CD4-positive, alpha-beta T cell treated with Interleukin-10 for 1 hour (primary cell): ENCODE measurements around the gene DEFB131B.
"Not testable (repeated sequence)": the region's sequence is repeated elsewhere in the genome, so short reads cannot be mapped to it uniquely, and the experiment has no call there.

Experiments
- DNase-seq: peaks from one replicate; pipeline ENCODE4 v3.0.0-alpha.2; 2020

The DEFB131B gene

GRCh38 chr11:71911986-71912340, 33.7 kb downstream of the DEFB131B start:
- not testable (repeated sequence) for DNase-seq

- no peak for DNase-seq
These were observed 35.7 kb downstream of the DEFB131B start for GRCh38 chr11:71913756-71914526.

- no peak for DNase-seq
These were observed 36.5 kb downstream of the DEFB131B start for GRCh38 chr11:71914617-71915189.

- DNase-seq, result no peak
These were observed 39.4 kb downstream of the DEFB131B start for GRCh38 chr11:71917646-71918140.

- peak; percentile 66 for DNase-seq
These were observed 49.8 kb downstream of the DEFB131B start, which contains the start of gene XNDC1N for GRCh38 chr11:71927820-71928736. XNDC1N (minus strand) TSS chr11:71928594; CDS start chr11:71923353, 5,241 bp downstream.

- peak; percentile 97 for DNase-seq
These were observed 50.6 kb downstream of the DEFB131B start, which contains the start of gene RNF121 for GRCh38 chr11:71928737-71929443. RNF121 (plus strand) TSS chr11:71929046; CDS start chr11:71929062, 16 bp downstream.

- no peak for DNase-seq
These were observed 51.2 kb downstream of the DEFB131B start for GRCh38 chr11:71929491-71929890.

- no peak for DNase-seq
These were observed 52.4 kb downstream of the DEFB131B start for GRCh38 chr11:71930556-71931244.

- no peak for DNase-seq
These were observed 53.0 kb downstream of the DEFB131B start for GRCh38 chr11:71931245-71931602.

GRCh38 chr11:71933141-71933933, 55.1 kb downstream of the DEFB131B start:
- DNase-seq, result no peak
